ENCODE measurements around the gene GOLIM4. TPM values are rescaled to one million over a fixed set of nuclear protein-coding genes. Genes with fewer than 3 reads are reported as not detected.

GOLIM4 gene
- total RNA-seq, 1 donor from 2014 or later, result 31.0 TPM

DNA sequence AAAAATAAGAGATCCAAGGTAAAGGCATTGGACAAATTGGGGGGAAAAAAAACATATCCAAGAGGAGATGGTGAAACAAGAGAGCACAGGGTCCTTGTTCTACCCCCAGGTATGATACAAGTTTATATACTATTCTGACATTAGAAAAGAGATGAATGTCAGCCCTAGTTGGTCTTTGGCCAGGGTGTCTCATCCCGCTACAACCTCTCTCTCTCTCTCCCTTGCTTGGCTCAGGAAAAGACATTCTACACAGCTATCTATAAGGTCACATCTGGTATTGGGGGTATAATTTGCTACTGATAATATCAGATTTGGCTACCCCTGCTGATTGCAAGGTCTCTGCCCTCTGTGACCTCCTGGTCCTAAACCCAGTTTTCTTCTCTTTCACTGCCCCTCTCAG lies 117.2 kb downstream of the GOLIM4 start:
- no peak for DNase-seq (ENCODE audit: low read depth)
- TF ChIP-seq, protein P1, sequence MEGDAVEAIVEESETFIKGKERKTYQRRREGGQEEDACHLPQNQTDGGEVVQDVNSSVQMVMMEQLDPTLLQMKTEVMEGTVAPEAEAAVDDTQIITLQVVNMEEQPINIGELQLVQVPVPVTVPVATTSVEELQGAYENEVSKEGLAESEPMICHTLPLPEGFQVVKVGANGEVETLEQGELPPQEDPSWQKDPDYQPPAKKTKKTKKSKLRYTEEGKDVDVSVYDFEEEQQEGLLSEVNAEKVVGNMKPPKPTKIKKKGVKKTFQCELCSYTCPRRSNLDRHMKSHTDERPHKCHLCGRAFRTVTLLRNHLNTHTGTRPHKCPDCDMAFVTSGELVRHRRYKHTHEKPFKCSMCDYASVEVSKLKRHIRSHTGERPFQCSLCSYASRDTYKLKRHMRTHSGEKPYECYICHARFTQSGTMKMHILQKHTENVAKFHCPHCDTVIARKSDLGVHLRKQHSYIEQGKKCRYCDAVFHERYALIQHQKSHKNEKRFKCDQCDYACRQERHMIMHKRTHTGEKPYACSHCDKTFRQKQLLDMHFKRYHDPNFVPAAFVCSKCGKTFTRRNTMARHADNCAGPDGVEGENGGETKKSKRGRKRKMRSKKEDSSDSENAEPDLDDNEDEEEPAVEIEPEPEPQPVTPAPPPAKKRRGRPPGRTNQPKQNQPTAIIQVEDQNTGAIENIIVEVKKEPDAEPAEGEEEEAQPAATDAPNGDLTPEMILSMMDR (conservative IDR thresholded peaks at IDR 0.05; ENCODE audit: low read depth, low read length), result no peak
- no peak overlapping the region for H3K4me3 ChIP-seq (ENCODE audit: low read depth, low read length)

DNA sequence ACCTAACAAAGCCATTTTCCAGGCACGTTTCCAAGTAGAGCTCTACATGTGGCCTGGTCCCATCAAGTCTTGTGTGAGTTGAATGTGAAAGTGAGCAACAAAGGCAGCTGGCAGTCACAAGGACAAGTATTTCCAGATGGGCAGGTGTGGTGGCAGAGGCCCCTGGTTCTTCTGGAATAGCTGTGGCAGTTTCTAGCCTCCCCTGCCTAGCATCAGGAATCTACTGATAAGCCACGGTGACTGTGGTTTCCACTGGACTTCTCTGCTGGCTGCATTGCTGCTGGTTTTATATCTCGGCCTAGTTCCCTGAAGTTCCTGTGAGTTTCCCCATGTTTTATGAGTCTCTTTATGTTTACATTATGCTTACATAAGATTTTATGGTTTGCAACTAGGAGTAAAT lies 117.7 kb downstream of the GOLIM4 start:
- H3K4me3 ChIP-seq (ENCODE audit: low read depth, low read length), result no peak overlapping the region
- TF ChIP-seq, protein P1 (conservative IDR thresholded peaks at IDR 0.05; ENCODE audit: low read depth, low read length), result no peak
- DNase-seq (ENCODE audit: low read depth), result no peak

DNA sequence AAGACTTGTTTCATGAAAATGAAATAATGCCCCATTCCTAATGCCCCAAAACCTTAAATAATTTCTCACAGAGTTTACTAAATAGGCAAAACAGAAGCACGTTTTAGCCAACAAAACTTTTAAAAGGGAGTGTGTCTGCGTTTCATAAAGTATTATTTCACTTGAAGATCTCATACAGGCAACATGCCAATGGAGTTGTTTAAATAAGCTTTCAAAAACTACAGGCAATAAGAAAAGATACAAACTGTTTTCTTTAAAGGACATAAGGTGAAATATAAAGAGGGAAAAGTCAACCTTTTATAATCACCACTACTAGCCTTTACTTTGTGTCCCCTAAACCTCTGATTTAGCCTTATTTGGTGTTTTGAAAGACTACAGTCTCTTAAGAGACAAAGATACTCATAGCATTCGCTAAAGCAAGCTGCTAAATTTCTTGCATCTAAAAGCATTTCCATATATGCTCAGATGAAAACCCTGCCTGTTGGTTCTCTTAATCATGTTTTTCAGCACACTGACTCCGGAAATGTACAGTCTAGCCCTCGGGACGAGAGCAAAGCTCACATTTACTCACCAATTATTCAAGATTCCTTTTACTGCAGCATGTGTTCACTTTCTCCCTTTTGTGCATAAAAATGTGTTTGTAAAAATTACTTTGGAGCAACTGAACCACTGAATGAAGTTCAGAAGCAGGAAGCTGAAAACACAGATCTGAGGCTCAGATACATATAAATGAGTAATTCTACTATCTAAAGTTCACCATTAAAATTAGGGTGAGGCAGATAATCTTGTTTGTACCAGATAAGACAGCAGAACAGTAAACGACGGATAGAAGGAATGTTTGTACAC lies 119.0 kb downstream of the GOLIM4 start:
- no peak for DNase-seq (ENCODE audit: low read depth)
- H3K4me3 ChIP-seq (ENCODE audit: low read depth, low read length), result no peak overlapping the region
- TF ChIP-seq, protein P1 (conservative IDR thresholded peaks at IDR 0.05; ENCODE audit: low read depth, low read length), result no peak

DNA sequence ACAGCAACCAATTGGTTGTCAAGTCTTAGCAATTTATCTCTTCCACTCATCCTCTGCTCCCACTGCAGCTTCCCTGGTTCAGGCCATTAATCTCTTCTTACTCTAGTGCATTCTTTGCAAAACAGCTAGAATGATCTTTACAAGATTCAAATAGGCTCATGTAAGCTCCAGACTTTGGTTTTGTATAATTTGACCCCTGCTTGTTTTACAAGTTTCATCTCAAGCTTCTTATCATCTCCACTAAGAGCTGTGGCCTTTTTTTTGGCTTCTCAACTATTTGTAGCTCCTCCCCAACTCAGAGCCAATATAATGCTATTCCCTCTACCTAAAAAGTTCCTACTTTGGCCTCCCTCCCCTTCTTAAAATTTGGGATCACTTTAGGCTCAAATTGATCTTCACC lies 121.8 kb downstream of the GOLIM4 start:
- no peak overlapping the region for H3K4me3 ChIP-seq (ENCODE audit: low read depth, low read length)
- no peak for DNase-seq (ENCODE audit: low read depth)
- TF ChIP-seq, protein P1 (conservative IDR thresholded peaks at IDR 0.05; ENCODE audit: low read depth, low read length), result no peak

DNA sequence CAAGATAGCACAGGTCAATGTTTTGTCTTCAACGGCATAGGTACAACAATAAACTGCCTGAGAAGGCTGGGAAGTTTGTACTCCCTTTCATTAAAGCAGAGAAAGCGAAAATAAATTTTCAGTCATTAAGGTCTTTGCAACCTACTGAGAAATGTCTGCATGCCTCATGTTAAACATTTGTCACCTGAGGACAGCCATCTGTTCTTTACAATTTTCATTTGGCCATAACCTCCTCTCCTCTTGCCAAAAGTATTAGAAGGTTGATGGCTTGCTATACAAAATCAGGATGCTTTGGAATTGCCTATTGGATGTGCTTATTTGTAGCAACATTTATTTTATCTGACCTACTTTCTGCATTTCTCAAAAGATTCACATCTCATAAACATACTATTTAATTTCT lies 122.7 kb downstream of the GOLIM4 start:
- TF ChIP-seq, protein P1 (conservative IDR thresholded peaks at IDR 0.05; ENCODE audit: low read depth, low read length), result no peak
- H3K4me3 ChIP-seq (ENCODE audit: low read depth, low read length), result no peak overlapping the region
- DNase-seq (ENCODE audit: low read depth), result no peak

DNA sequence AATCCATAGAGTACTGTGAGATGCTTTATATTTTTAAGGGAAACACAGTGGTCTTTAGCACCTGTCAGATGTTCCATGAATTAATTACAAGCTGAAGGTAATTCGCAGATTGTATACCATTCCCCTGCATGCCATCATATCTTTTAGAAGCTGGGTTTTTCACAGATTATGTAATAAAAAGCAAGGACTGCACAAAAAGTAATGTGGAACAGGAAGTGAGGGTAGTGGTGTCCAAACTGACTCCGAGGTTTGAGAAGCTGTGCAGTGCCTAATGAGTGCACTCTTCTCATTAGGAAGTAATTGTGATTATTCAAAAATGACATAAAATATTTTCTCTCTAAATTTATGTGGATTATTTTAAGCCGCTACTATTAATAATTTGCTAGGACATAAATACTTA lies 123.2 kb downstream of the GOLIM4 start:
- TF ChIP-seq, protein P1 (conservative IDR thresholded peaks at IDR 0.05; ENCODE audit: low read depth, low read length), result no peak
- DNase-seq (ENCODE audit: low read depth), result no peak
- H3K4me3 ChIP-seq (ENCODE audit: low read depth, low read length), result no peak overlapping the region

DNA sequence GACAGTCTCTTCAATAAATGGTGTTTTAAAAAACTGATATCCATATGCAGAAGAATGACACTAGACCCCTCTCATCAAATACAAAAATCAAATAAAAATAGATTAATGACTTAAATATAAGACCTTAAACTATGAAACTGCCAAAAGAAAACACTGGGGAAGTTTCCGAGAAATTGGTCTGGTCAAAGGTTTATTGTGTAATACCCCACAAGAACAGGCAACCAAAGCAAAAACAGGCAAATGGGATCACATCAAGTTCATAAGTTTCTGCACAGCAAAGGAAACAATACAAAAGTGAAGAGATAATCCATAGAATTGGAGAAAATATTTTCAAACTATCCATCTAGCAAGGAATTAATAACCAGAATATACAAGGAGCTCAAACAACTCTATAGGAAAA lies 126.2 kb downstream of the GOLIM4 start:
- H3K4me3 ChIP-seq (ENCODE audit: low read depth, low read length), result no peak overlapping the region
- DNase-seq (ENCODE audit: low read depth), result no peak
- TF ChIP-seq, protein P1 (conservative IDR thresholded peaks at IDR 0.05; ENCODE audit: low read depth, low read length), result no peak
